K562 (cell line): Measurements from ENCODE around the gene IBTK. TPM values are rescaled to one million over a fixed set of nuclear protein-coding genes. Genes with fewer than 3 reads are reported as not detected.
"Not testable (repeated sequence)": the region's sequence is repeated elsewhere in the genome, so short reads cannot be mapped to it uniquely, and the experiment has no call there.

Source experiments
- ATAC-seq: fragments of 200-7000 bp; cut with Tn5 transposase; 3 replicates; pipeline ENCODE4 v1.9.1; 2020; ENCODE audit warnings: moderate library complexity
- BruUV-seq: library from RNA; stranded (reverse); fragments of 400-500 nt; replicated peaks from 2 replicates; lab custom pipeline; 2021; lab: Mats Ljungman, UMichigan
- CTCF ChIA-PET: fragments of 300-600 bp; formaldehyde crosslinking; extraction: SDS; loops from one replicate; lab custom pipeline; 2021; ENCODE audit warnings: low intra/inter-chr PET ratio; lab: Yijun Ruan, JAX
- POLR2A ChIA-PET: fragments of 300-600, 350-650 bp; sonication (Branson Sonifier 250); formaldehyde crosslinking; extraction: SDS; loops from one replicate; lab custom pipeline; 2021; ENCODE audit warnings: antibody characterized with exemption, inconsistent platforms; lab: Yijun Ruan, JAX
- DNase-seq, 4 experiments: peaks; one replicate each; pipeline versions ENCODE4 v3.0.0 to v3.0.0-alpha.2; 2011 to 2018; ENCODE audit warnings: low spot score in 3 of 4, mixed read lengths in 3 of 4; ENCODE audit errors: extremely low read depth in 1 of 4
- FAIRE-seq: peaks from 2 replicates; lab custom pipeline; 2011; peaks lifted over from hg19 to GRCh38; lab: Jason Lieb, UNC
- H2AFZ ChIP-seq: 2 replicates; pipeline ENCODE4 v1.6.0; 2011; ENCODE audit warnings: low read depth, low read length, control low read depth, inconsistent platforms
- H3K27ac ChIP-seq: fragments of 200-600 bp; 3 replicates; pipeline ENCODE4 v1.8.0; 2011; ENCODE audit warnings: low read depth, mild to moderate bottlenecking, control low read depth, inconsistent platforms, low read length, moderate library complexity, mixed read lengths; ENCODE audit errors: extremely low read depth
- H3K27me3 ChIP-seq, 2 experiments: fragments of 300-600 bp in 1 of 2; 2 replicates in 1 of 2; 3 replicates in 1 of 2; pipeline versions ENCODE4 v1.6.0 to v1.8.0; 2011; ENCODE audit warnings: inconsistent platforms in 2 of 2, low read length in 2 of 2, mild to moderate bottlenecking in 1 of 2, mixed read lengths in 1 of 2, moderate library complexity in 1 of 2; ENCODE audit not compliant: control insufficient read depth in 2 of 2, insufficient read depth in 2 of 2
- H3K36me3 ChIP-seq: fragments of 300-600 bp; 3 replicates; pipeline ENCODE4 v1.8.0; 2011; ENCODE audit warnings: mild to moderate bottlenecking, low read length, inconsistent platforms; ENCODE audit not compliant: control insufficient read depth, insufficient read depth
- H3K4me1 ChIP-seq, 2 experiments: fragments of 200-600 bp in 1 of 2; replicated peaks in 1 of 2; 2 replicates in 1 of 2; 3 replicates in 1 of 2; pipeline versions ENCODE4 v1.5.1 to v1.8.0; 2011; ENCODE audit warnings: inconsistent platforms in 2 of 2, low read length in 2 of 2, mild to moderate bottlenecking in 1 of 2, mixed read lengths in 1 of 2, moderate library complexity in 1 of 2; ENCODE audit not compliant: control insufficient read depth in 2 of 2, insufficient read depth in 2 of 2
- H3K4me2 ChIP-seq: 2 replicates; pipeline ENCODE4 v1.6.1; 2011; ENCODE audit warnings: low read length, control low read depth, inconsistent platforms, mixed read lengths; ENCODE audit not compliant: insufficient read depth
- H3K4me3 ChIP-seq: fragments of 200-600 bp; sonication (generic), shearing (Covaris generic); 2 replicates; pipeline ENCODE4 v1.5.1; 2016; ENCODE audit warnings: control low read depth, inconsistent platforms
- H3K79me2 ChIP-seq: fragments of 200-600 bp; 3 replicates; pipeline ENCODE4 v1.8.0; 2011; ENCODE audit warnings: low read length, inconsistent platforms; ENCODE audit not compliant: control insufficient read depth, insufficient read depth
- H3K9ac ChIP-seq, 2 experiments: 2 replicates each; pipeline versions ENCODE4 v1.6.0 to v1.6.1; 2011; ENCODE audit warnings: low read depth in 2 of 2, low read length in 2 of 2, control low read depth in 1 of 2, inconsistent platforms in 1 of 2, mild to moderate bottlenecking in 1 of 2, mixed read lengths in 1 of 2; ENCODE audit not compliant: insufficient read depth in 1 of 2
- H3K9me1 ChIP-seq: one replicate; pipeline ENCODE4 v1.6.0; 2011; ENCODE audit warnings: inconsistent platforms, mild to moderate bottlenecking, low read length, moderate library complexity; ENCODE audit not compliant: control insufficient read depth, insufficient read depth
- H3K9me3 ChIP-seq: replicated peaks from 2 replicates; pipeline ENCODE4 v1.5.1; 2011; ENCODE audit warnings: low read depth, low read length, inconsistent platforms; ENCODE audit not compliant: control insufficient read depth, insufficient read depth
- H4K20me1 ChIP-seq: replicated peaks from 2 replicates; pipeline ENCODE4 v1.6.1; 2011; ENCODE audit warnings: low read length, inconsistent platforms, mixed read lengths; ENCODE audit not compliant: control insufficient read depth, insufficient read depth
- DACH1 ChIP-seq: fragments of 450-650 bp; IDR thresholded peaks from 2 replicates; pipeline ENCODE4 v1.6.1; 2018; ENCODE audit not compliant: partially characterized antibody
- ETV6 ChIP-seq, 3 experiments: fragments of 150-350 bp in 1 of 3; sonication (generic) in 1 of 3; formaldehyde crosslinking in 1 of 3; IDR thresholded peaks; 2 replicates each; pipeline versions ENCODE4 v1.6.1 to v1.8.0; 2014 to 2022; ENCODE audit warnings: borderline replicate concordance in 2 of 3, low read depth in 2 of 3, antibody characterized with exemption in 1 of 3, low read length in 1 of 3, mild to moderate bottlenecking in 1 of 3, missing genetic modification reagents in 1 of 3
- WGBS: fragments of 100-300 bp; shearing (Covaris generic); methylation state at CpG from one replicate; pipeline ENCODE4 v1.1.6; 2016; ENCODE audit warnings: low coverage, mixed read lengths; ENCODE audit not compliant: insufficient coverage; ENCODE audit errors: missing lambda C conversion rate; 5-methylcytosine and 5-hydroxymethylcytosine counted together
- in situ Hi-C: fragments of 300-500 bp; cut with MboI; formaldehyde crosslinking; loops from 4 replicates; pipeline ENCODE4 v1.15.0; 2018; ENCODE audit warnings: inconsistent platforms, mixed read lengths
- intact Hi-C: fragments of 100-400 bp; cut with micrococcal nuclease; formaldehyde crosslinking; loops from 2 replicates; pipeline ENCODE4 v1.14.2; 2022
- polyA plus RNA-seq, 8 experiments: library from polyadenylated mRNA; depleted of rRNA in 4 of 8; stranded (reverse) in 5 of 8; unstranded in 3 of 8; fragments of >200 nt; fragmentation: Nextera tagmentation in 2 of 8; fragmentation: Illumina TruSeq in 1 of 8; extraction: Ambion mirVana in 2 of 8; extraction: Trizol in 1 of 8; gene quantifications; 2 replicates each; pipeline versions ENCODE4 v1.2.1 to v1.2.3, GENCODE V29; 2011 to 2014; ENCODE audit warnings: inconsistent platforms in 1 of 8, missing spikeins in 1 of 8
- total RNA-seq, 7 experiments: library from RNA; depleted of rRNA in 6 of 7; stranded (reverse); fragments of >200 nt in 6 of 7; fragmentation: Illumina TruSeq in 2 of 7; extraction: Trizol in 2 of 7; gene quantifications; 2 replicates each; pipeline versions ENCODE4 v1.2.1 to v1.2.3, GENCODE V29; 2011 to 2021; ENCODE audit warnings: low replicate concordance in 1 of 7
- TF ChIP-seq, protein P1 (sequence below): sonication (generic); formaldehyde crosslinking; IDR thresholded peaks from 2 replicates; pipeline ENCODE4 v1.8.1; 2023; ENCODE audit warnings: missing genetic modification reagents, mild to moderate bottlenecking, borderline replicate concordance

Gene IBTK
- total and polyA plus RNA-seq, 9 of the 15 experiments (the other 6 are each of a cell fraction or from before 2014, with no cell fraction given): 13.2 to 36.4 (median 21.8) TPM

DNA sequence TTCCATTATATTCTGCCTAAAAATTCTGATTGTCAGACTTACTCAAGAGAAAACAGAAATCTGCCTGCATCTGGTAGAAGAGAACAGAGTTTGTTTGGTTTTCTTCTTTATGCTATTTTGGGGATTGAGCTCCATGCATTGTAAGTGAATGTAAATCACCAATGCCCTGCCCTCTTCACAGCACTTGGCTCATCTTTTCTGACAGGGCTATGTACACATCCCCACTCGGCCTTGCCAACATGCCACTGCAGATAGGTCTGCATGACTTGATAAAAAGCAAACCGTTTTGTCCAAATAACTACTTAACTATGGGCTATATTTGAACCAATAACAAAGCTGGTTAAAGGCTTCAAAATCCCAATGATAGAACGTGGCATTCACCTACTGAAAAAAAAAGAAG lies 117.7 kb downstream of the IBTK start (continued):
- TF ChIP-seq, protein P1, sequence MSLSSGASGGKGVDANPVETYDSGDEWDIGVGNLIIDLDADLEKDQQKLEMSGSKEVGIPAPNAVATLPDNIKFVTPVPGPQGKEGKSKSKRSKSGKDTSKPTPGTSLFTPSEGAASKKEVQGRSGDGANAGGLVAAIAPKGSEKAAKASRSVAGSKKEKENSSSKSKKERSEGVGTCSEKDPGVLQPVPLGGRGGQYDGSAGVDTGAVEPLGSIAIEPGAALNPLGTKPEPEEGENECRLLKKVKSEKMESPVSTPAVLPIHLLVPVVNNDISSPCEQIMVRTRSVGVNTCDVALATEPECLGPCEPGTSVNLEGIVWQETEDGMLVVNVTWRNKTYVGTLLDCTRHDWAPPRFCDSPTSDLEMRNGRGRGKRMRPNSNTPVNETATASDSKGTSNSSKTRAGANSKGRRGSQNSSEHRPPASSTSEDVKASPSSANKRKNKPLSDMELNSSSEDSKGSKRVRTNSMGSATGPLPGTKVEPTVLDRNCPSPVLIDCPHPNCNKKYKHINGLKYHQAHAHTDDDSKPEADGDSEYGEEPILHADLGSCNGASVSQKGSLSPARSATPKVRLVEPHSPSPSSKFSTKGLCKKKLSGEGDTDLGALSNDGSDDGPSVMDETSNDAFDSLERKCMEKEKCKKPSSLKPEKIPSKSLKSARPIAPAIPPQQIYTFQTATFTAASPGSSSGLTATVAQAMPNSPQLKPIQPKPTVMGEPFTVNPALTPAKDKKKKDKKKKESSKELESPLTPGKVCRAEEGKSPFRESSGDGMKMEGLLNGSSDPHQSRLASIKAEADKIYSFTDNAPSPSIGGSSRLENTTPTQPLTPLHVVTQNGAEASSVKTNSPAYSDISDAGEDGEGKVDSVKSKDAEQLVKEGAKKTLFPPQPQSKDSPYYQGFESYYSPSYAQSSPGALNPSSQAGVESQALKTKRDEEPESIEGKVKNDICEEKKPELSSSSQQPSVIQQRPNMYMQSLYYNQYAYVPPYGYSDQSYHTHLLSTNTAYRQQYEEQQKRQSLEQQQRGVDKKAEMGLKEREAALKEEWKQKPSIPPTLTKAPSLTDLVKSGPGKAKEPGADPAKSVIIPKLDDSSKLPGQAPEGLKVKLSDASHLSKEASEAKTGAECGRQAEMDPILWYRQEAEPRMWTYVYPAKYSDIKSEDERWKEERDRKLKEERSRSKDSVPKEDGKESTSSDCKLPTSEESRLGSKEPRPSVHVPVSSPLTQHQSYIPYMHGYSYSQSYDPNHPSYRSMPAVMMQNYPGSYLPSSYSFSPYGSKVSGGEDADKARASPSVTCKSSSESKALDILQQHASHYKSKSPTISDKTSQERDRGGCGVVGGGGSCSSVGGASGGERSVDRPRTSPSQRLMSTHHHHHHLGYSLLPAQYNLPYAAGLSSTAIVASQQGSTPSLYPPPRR (CRISPR knock-in tag): no peak
- no peak for TF ChIP-seq DACH1
- TF ChIP-seq ETV6 (IDR thresholded peaks at IDR 0.05; ENCODE audit: borderline replicate concordance in 1 of 2, low read depth in 2 of 2, low read length in 1 of 2): no peak
- TF ChIP-seq ETV6 (CRISPR knock-in tag; IDR thresholded peaks at IDR 0.05; ENCODE audit: borderline replicate concordance): no peak
- TF ChIP-seq, all 486 proteins: peak for 0

- H3K79me2 ChIP-seq, BruUV-seq, H3K9me3 ChIP-seq, H3K9ac ChIP-seq, H3K4me2 ChIP-seq, H3K27ac ChIP-seq, H2AFZ ChIP-seq, H3K36me3 ChIP-seq, POLR2A ChIA-PET, ATAC-seq, DNase-seq, H3K27me3 ChIP-seq, H3K4me1 ChIP-seq, FAIRE-seq, in situ Hi-C loops, CTCF ChIA-PET, H3K4me3 ChIP-seq, H3K9me1 ChIP-seq, H4K20me1 ChIP-seq, intact Hi-C loops: not testable (repeated sequence)
- WGBS: 0% methylated on average over 9 of the region's 9 CpGs
Observed at GRCh38 chr6:82128973-82129372, 118.6 kb downstream of the IBTK start.
